GM18508 (cell line): ENCODE results near the gene HSPE1.

Experiments
- ATAC-seq: cut with Tn5 transposase; IDR thresholded peaks from one replicate; pipeline ENCODE4 v1.9.1; 2021; ENCODE audit warnings: moderate number of reproducible peaks; ENCODE audit not compliant: insufficient read depth, unreplicated experiment

HSPE1 gene

GRCh38 chr2:197497326-197497725 is 2.9 kb upstream of the HSPE1 start:
- no peak for ATAC-seq

- no peak for ATAC-seq
These were observed 1.8 kb upstream of the HSPE1 start for GRCh38 chr2:197498235-197498936.

GRCh38 chr2:197498937-197499593 is 1.1 kb upstream of the HSPE1 start:
- ATAC-seq = no peak

GRCh38 chr2:197500503-197501131 is 438 bp downstream of the HSPE1 start:
- no peak for ATAC-seq

- no peak for ATAC-seq
These were observed 2.0 kb downstream of the HSPE1 start for GRCh38 chr2:197502201-197502600.

DNA sequence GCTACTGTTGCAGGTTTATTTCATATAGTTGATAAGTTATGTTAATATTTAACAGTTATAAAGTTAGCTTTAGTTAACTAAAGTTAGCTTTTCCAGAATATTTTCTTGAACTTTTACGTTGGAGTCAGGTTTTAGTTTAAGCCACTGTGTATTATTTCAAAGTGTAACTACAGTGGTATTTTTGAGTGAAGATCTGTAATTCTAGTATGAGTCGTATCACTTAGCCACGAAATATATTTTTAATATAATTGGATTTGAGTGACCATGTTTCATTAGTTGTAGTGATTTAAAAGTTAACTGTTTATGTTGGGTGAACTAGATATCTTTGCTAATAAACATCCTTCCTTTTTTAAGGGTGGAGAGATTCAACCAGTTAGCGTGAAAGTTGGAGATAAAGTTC is 2.5 kb downstream of the HSPE1 start:
- ATAC-seq = no peak

DNA sequence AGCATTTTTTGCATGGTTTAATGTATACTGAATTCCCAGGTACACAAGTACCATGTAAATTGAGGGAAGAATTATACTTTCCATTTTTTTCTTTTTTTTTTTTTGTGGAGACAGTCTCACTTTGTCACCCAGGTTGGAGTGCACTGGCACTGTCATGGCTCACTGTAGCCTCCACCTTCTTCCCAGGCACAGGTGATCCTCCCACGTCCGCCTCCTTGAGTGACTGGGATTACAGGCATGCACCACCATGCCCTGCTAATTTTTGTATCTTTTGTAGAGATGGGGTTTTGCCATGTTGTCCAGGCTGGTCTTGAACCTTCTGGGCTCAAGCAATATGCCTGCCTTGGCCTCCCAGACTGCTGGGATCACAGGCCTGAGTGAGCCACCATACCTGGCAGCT is 3.8 kb downstream of the HSPE1 start:
- no peak for ATAC-seq

GRCh38 chr2:197504512-197504911 is 4.3 kb downstream of the HSPE1 start:
- ATAC-seq = no peak

DNA sequence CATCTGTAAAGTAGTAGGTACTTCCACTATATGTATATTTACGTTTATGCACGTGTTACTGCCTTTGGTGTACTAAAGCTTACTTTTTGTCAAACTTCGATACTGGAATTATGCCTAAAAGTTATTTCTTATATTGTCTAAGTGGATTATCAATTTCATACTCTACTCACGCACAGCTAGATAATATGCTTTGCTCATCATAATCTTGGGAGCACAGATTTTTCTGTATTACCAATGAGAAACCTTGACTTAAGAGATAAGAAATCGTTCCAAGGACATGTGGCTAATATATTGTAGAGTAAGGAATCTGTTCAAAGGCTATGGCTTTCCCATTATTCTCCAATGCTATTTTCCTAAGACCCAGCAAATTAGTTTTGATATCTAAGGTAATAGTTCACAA is 6.5 kb downstream of the HSPE1 start:
- no peak for ATAC-seq

GRCh38 chr2:197513915-197514314 is 13.7 kb downstream of the HSPE1 start:
- no peak for ATAC-seq

- ATAC-seq = no peak
These were observed 14.6 kb downstream of the HSPE1 start for GRCh38 chr2:197514754-197515153.

GRCh38 chr2:197515315-197515738 is 15.1 kb downstream of the HSPE1 start:
- no peak for ATAC-seq

GRCh38 chr2:197515739-197516392 is 15.7 kb downstream of the HSPE1 start, which contains the start of gene MOB4:
Gene MOB4 (plus strand): TSS chr2:197516066. CDS start chr2:197516087, 21 bp downstream.
- peak; percentile 87 for ATAC-seq

DNA sequence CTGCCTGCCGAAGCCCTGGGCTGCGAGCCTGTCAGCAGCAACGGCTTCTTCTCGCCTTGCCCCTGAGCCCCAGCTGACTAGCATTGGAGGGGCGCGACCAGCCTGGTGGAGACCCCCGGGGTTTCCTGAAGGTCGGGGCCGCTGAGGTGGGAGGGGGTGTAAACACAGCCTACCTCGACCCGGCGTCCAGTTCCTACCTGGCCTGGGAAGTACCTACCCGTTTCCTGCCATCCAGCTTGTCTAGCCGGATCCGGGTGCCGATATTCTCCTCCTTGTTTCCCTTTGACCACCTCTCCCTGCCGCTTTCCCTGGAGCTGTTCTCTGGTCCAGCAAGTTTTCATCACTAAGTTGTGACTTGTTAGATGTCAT is 16.2 kb downstream of the HSPE1 start:
- ATAC-seq = peak; percentile 5

DNA sequence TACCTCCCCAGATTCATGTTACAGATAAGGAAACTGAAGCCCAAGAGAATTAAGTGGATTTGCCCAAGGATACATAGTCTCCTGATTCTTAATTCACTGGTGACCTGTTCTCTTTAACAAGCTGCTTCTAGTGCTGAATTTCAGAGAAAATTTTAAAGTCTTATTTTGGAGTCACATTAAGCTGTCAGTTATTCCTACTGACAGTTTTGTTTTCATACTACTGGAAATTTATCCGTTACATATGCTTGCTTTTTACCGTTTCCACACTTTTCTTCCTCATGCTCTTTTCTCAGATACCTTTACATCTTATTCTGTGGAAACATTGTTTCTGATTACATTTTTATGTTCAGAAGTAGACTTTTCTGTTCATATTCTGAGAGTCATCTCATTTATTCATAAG is 17.0 kb downstream of the HSPE1 start:
- no peak for ATAC-seq

DNA sequence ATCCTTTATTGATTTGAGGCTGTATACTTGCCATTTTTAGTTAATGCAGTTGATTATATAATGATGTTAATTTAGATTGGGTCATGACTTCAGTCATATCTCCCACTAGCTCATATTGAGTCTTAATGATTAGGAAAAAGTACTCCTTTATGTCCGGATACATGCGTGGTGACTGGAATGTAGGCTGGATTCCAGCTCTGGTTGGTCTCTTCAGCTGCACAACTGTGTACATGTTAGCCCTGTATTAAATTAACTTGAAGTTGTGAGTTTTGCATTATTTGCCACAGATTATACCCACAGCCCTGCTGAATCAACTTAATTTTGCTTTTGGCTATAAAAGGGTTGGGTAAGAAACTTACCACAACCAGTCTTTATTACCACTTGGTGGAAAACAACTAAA is 38.2 kb downstream of the HSPE1 start:
- no peak for ATAC-seq

GRCh38 chr2:197539734-197540133 is 39.6 kb downstream of the HSPE1 start:
- ATAC-seq = no peak

- ATAC-seq = no peak
These were observed 43.0 kb downstream of the HSPE1 start for GRCh38 chr2:197543206-197543605.

DNA sequence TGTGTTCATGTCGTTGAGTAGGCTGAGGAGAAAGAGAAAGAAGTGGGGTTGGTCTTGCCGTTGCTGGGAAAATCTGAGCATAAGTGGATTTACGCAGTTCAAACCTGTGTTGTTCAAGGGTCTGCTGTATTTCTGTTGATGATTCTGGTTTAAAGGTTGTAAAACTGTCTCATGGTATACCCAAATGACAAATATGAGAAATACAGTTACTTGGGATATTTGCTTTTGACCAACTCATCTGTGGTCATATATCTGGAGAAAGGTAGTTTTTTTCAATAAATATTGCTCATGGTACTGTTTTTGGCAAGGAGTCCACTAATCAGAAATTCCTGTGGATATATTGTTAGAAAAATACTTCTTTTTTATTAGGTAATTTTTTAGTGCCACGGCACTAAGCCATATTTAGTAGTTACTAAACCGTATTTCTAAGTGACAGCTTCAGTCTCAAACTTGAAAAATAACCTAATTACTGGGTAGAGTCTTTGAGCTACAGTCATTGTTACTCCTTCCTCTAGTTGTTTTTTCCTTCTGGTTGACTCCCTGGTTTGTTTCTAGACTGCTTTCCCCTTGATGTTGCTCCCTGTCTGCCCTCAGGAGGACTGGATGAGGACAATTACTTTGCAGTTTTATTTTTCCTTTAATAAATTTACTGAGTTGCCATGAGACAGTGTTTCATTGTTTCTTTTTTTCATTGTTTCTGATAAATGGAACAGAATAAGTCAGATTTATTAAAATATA is 47.2 kb downstream of the HSPE1 start:
- ATAC-seq = no peak

GRCh38 chr2:197548582-197548981 is 48.4 kb downstream of the HSPE1 start:
- ATAC-seq = no peak
